GM12878 (cell line): Measurements from ENCODE around the gene DEPDC7.

Experiments used
- CHD1 ChIP-seq: IDR thresholded peaks from 2 replicates; pipeline ENCODE4 v1.6.1; 2012; ENCODE audit warnings: low read depth, low read length, improper control_type of control experiment
- SP1 ChIP-seq: IDR thresholded peaks from one replicate; pipeline ENCODE4 v1.6.1; 2011; ENCODE audit warnings: low read depth, low read length

GRCh38 chr11:32968541-32968940 lies 47.1 kb upstream of the DEPDC7 start:
- TF ChIP-seq SP1 (no peak), CHD1 (no peak)
